IMR-90 (cell line): Measurements from ENCODE around the gene RAB15. TPM values are rescaled to one million over a fixed set of nuclear protein-coding genes. Genes with fewer than 3 reads are reported as not detected.

Experiments used
- ATAC-seq: fragments of 200-7000 bp; cut with Tn5 transposase; 2 replicates; pipeline ENCODE4 v1.9.1; 2020; ENCODE audit warnings: low read depth, mild to moderate bottlenecking, moderate library complexity
- BruUV-seq: library from RNA; stranded (reverse); fragments of 400-500 nt; replicated peaks from 2 replicates; lab custom pipeline; 2021; lab: Mats Ljungman, UMichigan
- CTCF ChIA-PET: fragments of 300-600 bp; formaldehyde crosslinking; extraction: SDS; loops from one replicate; lab custom pipeline; 2021; ENCODE audit warnings: antibody characterized with exemption; lab: Yijun Ruan, JAX
- POLR2A ChIA-PET: fragments of 300-600 bp; sonication (Branson Sonifier 250); formaldehyde crosslinking; loops from one replicate; lab custom pipeline; 2022; ENCODE audit warnings: antibody characterized with exemption; ENCODE audit not compliant: unreplicated experiment; lab: Charles Lee
- DNase-seq: peaks from one replicate; pipeline ENCODE4 v3.0.0; 2013
- H2AFZ ChIP-seq: replicated peaks from 2 replicates; pipeline ENCODE3; 2013; ENCODE audit warnings: low read length, mild to moderate bottlenecking; ENCODE audit not compliant: poor library complexity
- H2AK5ac ChIP-seq: 2 replicates; pipeline ENCODE4 v1.6.1; 2013; ENCODE audit warnings: low read depth, low read length, inconsistent platforms
- H2AK9ac ChIP-seq: replicated peaks from 2 replicates; pipeline ENCODE3; 2013; ENCODE audit warnings: mild to moderate bottlenecking, low read depth, low read length, moderate library complexity; ENCODE audit not compliant: poor library complexity
- H2BK120ac ChIP-seq: 2 replicates; pipeline ENCODE4 v1.6.1; 2013; ENCODE audit warnings: low read depth, low read length, inconsistent platforms
- H2BK15ac ChIP-seq: 3 replicates; pipeline ENCODE4 v1.6.1; 2013; ENCODE audit warnings: low read depth, low read length, inconsistent platforms
- H2BK20ac ChIP-seq: 2 replicates; pipeline ENCODE4 v1.6.1; 2013; ENCODE audit warnings: low read depth, mild to moderate bottlenecking, inconsistent platforms, low read length, moderate library complexity
- H2BK5ac ChIP-seq: 2 replicates; pipeline ENCODE4 v1.6.1; 2013; ENCODE audit warnings: mild to moderate bottlenecking, low read depth, low read length, inconsistent platforms; ENCODE audit not compliant: poor library complexity, severe bottlenecking
- H3K14ac ChIP-seq: replicated peaks from 2 replicates; pipeline ENCODE4 v1.6.1; 2013; ENCODE audit warnings: low read depth, low read length, inconsistent platforms
- H3K18ac ChIP-seq: 2 replicates; pipeline ENCODE4 v1.6.1; 2013; ENCODE audit warnings: low read depth, low read length, control low read depth
- H3K23ac ChIP-seq: 2 replicates; pipeline ENCODE4 v1.6.1; 2013; ENCODE audit warnings: low read depth, low read length, inconsistent platforms
- H3K27ac ChIP-seq: 2 replicates; pipeline ENCODE4 v1.5.1; 2013; ENCODE audit warnings: mild to moderate bottlenecking, control low read depth, low read length; ENCODE audit not compliant: insufficient read depth
- H3K27me3 ChIP-seq: 2 replicates; pipeline ENCODE4 v1.6.1; 2013; ENCODE audit warnings: low read length; ENCODE audit not compliant: control insufficient read depth, insufficient read depth
- H3K36me3 ChIP-seq: 2 replicates; pipeline ENCODE4 v1.6.1; 2013; ENCODE audit warnings: low read length, mixed read lengths; ENCODE audit not compliant: control insufficient read depth, insufficient read depth
- H3K4ac ChIP-seq: 2 replicates; pipeline ENCODE4 v1.6.1; 2013; ENCODE audit warnings: low read depth, low read length, inconsistent platforms
- H3K4me1 ChIP-seq: 2 replicates; pipeline ENCODE4 v1.6.1; 2013; ENCODE audit warnings: low read length, mixed read lengths; ENCODE audit not compliant: control insufficient read depth, insufficient read depth
- H3K4me2 ChIP-seq: 2 replicates; pipeline ENCODE4 v1.6.1; 2013; ENCODE audit warnings: low read depth, mild to moderate bottlenecking, control low read depth, low read length, moderate library complexity
- H3K4me3 ChIP-seq: 2 replicates; pipeline ENCODE4 v1.5.1; 2013; ENCODE audit warnings: low read depth, mild to moderate bottlenecking, control low read depth, low read length, moderate library complexity; ENCODE audit not compliant: insufficient read depth
- H3K56ac ChIP-seq: 2 replicates; pipeline ENCODE4 v1.6.1; 2013; ENCODE audit warnings: low read length, inconsistent platforms; ENCODE audit not compliant: insufficient read depth; ENCODE audit errors: extremely low read depth
- H3K79me1 ChIP-seq, 2 experiments: 2 replicates each; pipeline ENCODE4 v1.6.1; 2013; ENCODE audit warnings: low read length in 2 of 2, inconsistent platforms in 1 of 2, low read depth in 1 of 2
- H3K9ac ChIP-seq: 2 replicates; pipeline ENCODE4 v1.6.1; 2013; ENCODE audit warnings: low read depth, low read length, control low read depth
- H3K9me1 ChIP-seq: 2 replicates; pipeline ENCODE4 v1.6.1; 2013; ENCODE audit warnings: low read length, inconsistent platforms; ENCODE audit not compliant: insufficient read depth
- H3K9me3 ChIP-seq: 2 replicates; pipeline ENCODE4 v1.6.1; 2013; ENCODE audit warnings: low read length; ENCODE audit not compliant: control insufficient read depth, insufficient read depth
- H4K20me1 ChIP-seq: 2 replicates; pipeline ENCODE4 v1.6.1; 2013; ENCODE audit warnings: low read length, inconsistent platforms; ENCODE audit not compliant: insufficient read depth
- H4K5ac ChIP-seq: 2 replicates; pipeline ENCODE4 v1.6.1; 2013; ENCODE audit warnings: mild to moderate bottlenecking, low read depth, low read length, control low read depth
- H4K8ac ChIP-seq, 2 experiments: 2 replicates each; pipeline ENCODE4 v1.6.1; 2013; ENCODE audit warnings: low read depth in 2 of 2, low read length in 2 of 2, control low read depth in 1 of 2, inconsistent platforms in 1 of 2
- H4K91ac ChIP-seq: 2 replicates; pipeline ENCODE4 v1.6.1; 2013; ENCODE audit warnings: low read depth, low read length, inconsistent platforms; ENCODE audit not compliant: insufficient read depth
- CHD1 ChIP-seq: IDR thresholded peaks from 2 replicates; pipeline ENCODE4 v1.6.1; 2012; ENCODE audit warnings: low read depth, low read length, improper control_type of control experiment
- CTCF ChIP-seq: conservative IDR thresholded peaks from 2 replicates; pipeline ENCODE4 v1.5.1; 2012; ENCODE audit warnings: mild to moderate bottlenecking, low read depth, low read length, improper control_type of control experiment
- ELK1 ChIP-seq: fragments of 150-350 bp; IDR thresholded peaks from 2 replicates; pipeline ENCODE4 v1.6.1; 2016; ENCODE audit warnings: low read depth, mild to moderate bottlenecking, low read length, moderate library complexity, borderline replicate concordance
- FOS ChIP-seq: fragments of 150-350 bp; IDR thresholded peaks from 2 replicates; pipeline ENCODE4 v1.6.1; 2016; ENCODE audit warnings: low read depth, low read length
- MAFK ChIP-seq: IDR thresholded peaks from 2 replicates; pipeline ENCODE4 v1.6.1; 2012; ENCODE audit warnings: low read depth, low read length, improper control_type of control experiment
- NFE2L2 ChIP-seq: fragments of 150-350 bp; IDR thresholded peaks from 2 replicates; pipeline ENCODE4 v1.6.1; 2016; ENCODE audit warnings: low read depth, mild to moderate bottlenecking, low read length
- POLR2A ChIP-seq: IDR thresholded peaks from 2 replicates; pipeline ENCODE4 v1.6.1; 2012; ENCODE audit warnings: mild to moderate bottlenecking, low read depth, low read length
- RAD21 ChIP-seq: IDR thresholded peaks from 2 replicates; pipeline ENCODE4 v1.6.1; 2012; ENCODE audit warnings: low read length, improper control_type of control experiment
- RFX5 ChIP-seq: IDR thresholded peaks from 2 replicates; pipeline ENCODE4 v1.8.0; 2012; ENCODE audit warnings: low read depth, mild to moderate bottlenecking, low read length, moderate library complexity
- SMC3 ChIP-seq: fragments of 150-350 bp; IDR thresholded peaks from 2 replicates; pipeline ENCODE4 v1.6.1; 2016; ENCODE audit warnings: low read depth, mild to moderate bottlenecking, antibody characterized with exemption, low read length, moderate library complexity
- WGBS, 2 experiments: methylation state at CpG; one replicate each; pipeline versions ENCODE4 v1.1.5 to v1.1.7; 2013; ENCODE audit warnings: missing lambda C conversion rate in 2 of 2; ENCODE audit not compliant: insufficient read length in 1 of 2; ENCODE audit errors: extremely low coverage in 2 of 2; 5-methylcytosine and 5-hydroxymethylcytosine counted together
- dilution Hi-C: fragments of 300-500 bp; cut with HindIII; formaldehyde crosslinking; loops from one replicate; pipeline ENCODE4 v1.14.3; 2018; ENCODE audit warnings: low sequenced_read_pairs; ENCODE audit not compliant: unreplicated experiment
- in situ Hi-C: fragments of 300-500 bp; cut with MboI; formaldehyde crosslinking; loops from 3 replicates; pipeline ENCODE4 v1.14.3; 2019; ENCODE audit warnings: low sequenced_read_pairs, inconsistent platforms, mixed read lengths
- intact Hi-C: fragments of 100-400 bp; cut with micrococcal nuclease; formaldehyde crosslinking; loops from 2 replicates; pipeline ENCODE4 v1.10.0; 2022
- polyA plus RNA-seq, 3 experiments: library from polyadenylated mRNA; depleted of rRNA; stranded (reverse); fragments of >200 nt; gene quantifications; 2 replicates each; pipeline ENCODE4 v1.2.3, GENCODE V29; 2012; ENCODE audit warnings: low replicate concordance in 1 of 3
- total RNA-seq: library from RNA; depleted of rRNA; stranded (reverse); fragments of >200 nt; gene quantifications from 2 replicates; pipeline ENCODE4 v1.2.3, GENCODE V29; 2012

The RAB15 gene
- total and polyA plus RNA-seq, 2 of the 4 experiments (the other 2 are of a cell fraction) = 3.4 to 7.8 TPM

- H4K8ac ChIP-seq = no peak overlapping the region
These were observed 21.2 kb downstream of the RAB15 start for GRCh38 chr14:64950889-64951288.

More at GRCh38 chr14:64950889-64951288, 21.2 kb downstream of the RAB15 start:
- Histone ChIP-seq H3K9me1 (peaks cover 2% of the 10 kb centered on the region; the same call in 1 of the 2 replicates), H3K79me1 (no peaks in the 10 kb centered on the region; a peak in 1 of 4 replicates), H4K20me1 (no peaks in the 10 kb centered on the region), H3K36me3 (peaks cover 11% of the 10 kb centered on the region; the same call in 1 of the 2 replicates), H3K4me2 (no peak overlapping the region), H3K56ac (no peak overlapping the region), H3K14ac (no peak overlapping the region), H3K23ac (no peak overlapping the region), H3K18ac (no peak overlapping the region), H3K9ac (no peak overlapping the region), H3K27me3 (no peaks in the 10 kb centered on the region), H4K5ac (no peak overlapping the region), H2BK5ac (no peak overlapping the region), H2BK120ac (no peak overlapping the region), H3K9me3 (no peaks in the 10 kb centered on the region), H3K4me3 (no peak overlapping the region), H2AK9ac (no peak overlapping the region), H3K27ac (no peak overlapping the region), H4K91ac (no peak overlapping the region), H2BK15ac (no peak overlapping the region), H3K4me1 (no peaks in the 10 kb centered on the region), H2BK20ac (no peak overlapping the region), H2AK5ac (no peak overlapping the region), H2AFZ (no peak overlapping the region), H3K4ac (no peak overlapping the region)
- WGBS, 2 experiments = 80% methylated on average over 1 of the region's 8 CpGs; no CpG with 5 or more reads in 1 of the 2 experiments
- CTCF ChIA-PET = no interaction called here
- in situ Hi-C loops (no loop called here), intact Hi-C loops (no loop called here), dilution Hi-C loops (no loop called here)
- no TSS peak for BruUV-seq
- TF ChIP-seq POLR2A (no peak), NFE2L2 (no peak), RAD21 (no peak), ELK1 (no peak), RFX5 (no peak), SMC3 (no peak), FOS (no peak), CHD1 (no peak), MAFK (no peak), CTCF (no peak)
- no peak for ATAC-seq
- POLR2A ChIA-PET = no interaction called here
- DNase-seq = no peak
